ENCODE results near the gene PDIA5.
"Not testable (repeated sequence)": the region's sequence is repeated elsewhere in the genome, so short reads cannot be mapped to it uniquely, and the experiment has no call there.

Gene PDIA5

GRCh38 chr3:123151853-123152420 lies 85.1 kb downstream of the PDIA5 start:
- DNase-seq = not testable (repeated sequence)

DNA sequence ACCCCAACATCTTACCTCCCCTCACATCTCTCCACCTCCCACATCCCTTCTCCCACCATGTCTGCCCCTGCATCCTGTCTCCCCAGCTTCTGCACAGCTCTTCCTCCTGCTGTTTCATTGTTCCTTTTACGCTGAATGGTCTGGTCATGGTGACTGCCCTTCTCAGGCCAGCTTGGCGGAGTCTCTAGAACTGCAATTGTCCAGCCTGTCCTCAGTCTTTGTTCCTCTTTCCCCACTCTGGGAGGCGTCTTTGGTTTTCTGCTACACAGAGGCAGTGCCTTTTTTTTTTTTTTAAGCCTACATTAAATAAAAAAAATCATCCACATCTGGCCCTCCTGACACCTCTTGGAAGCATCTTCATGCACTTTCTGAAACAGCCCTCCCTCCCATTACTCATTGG lies 85.9 kb downstream of the PDIA5 start:
- DNase-seq = no peak

DNA sequence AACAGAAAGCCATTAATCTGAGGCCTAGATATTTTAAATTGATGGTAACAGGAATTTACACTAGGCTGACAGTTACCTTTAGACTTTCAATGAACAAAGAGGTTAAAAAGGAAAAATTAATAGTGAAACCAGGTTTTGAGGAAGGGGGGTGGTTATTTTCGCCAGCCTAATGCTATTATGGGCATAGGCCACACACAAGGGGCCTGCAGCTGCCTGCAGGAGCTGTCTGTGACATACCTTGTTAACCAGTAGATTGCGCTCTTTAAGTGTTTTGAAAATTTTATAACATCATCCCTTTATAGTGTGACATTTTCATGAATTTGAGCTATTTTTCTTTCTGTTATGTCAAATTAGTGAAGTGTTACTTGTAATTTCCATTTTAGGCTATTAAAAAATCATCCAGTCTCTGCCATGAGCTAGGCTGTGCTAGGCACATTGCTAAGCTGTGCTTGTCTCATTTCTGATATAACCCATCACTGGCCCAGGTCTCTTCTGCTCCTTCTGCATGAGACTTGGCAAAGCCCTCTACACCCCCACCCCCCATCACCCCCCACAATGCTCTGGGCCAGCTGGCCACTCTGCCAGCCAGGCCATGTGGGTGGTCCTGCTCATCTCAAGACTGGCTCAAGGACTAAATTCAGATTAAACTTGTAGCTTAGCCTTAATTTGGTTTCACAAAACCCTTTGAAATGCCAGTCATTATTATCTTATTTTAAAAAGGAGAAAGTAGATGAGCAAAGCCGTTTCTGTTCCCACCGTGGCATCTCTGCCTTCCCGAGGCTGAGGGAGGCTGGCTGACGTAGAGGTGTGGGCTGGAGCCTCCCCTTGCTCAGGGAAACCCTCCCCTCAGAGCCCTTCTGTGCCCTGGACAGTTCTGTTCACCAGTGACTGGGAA lies 86.5 kb downstream of the PDIA5 start:
- no peak for DNase-seq

GRCh38 chr3:123154020-123154985 lies 87.5 kb downstream of the PDIA5 start:
- no peak for DNase-seq

DNA sequence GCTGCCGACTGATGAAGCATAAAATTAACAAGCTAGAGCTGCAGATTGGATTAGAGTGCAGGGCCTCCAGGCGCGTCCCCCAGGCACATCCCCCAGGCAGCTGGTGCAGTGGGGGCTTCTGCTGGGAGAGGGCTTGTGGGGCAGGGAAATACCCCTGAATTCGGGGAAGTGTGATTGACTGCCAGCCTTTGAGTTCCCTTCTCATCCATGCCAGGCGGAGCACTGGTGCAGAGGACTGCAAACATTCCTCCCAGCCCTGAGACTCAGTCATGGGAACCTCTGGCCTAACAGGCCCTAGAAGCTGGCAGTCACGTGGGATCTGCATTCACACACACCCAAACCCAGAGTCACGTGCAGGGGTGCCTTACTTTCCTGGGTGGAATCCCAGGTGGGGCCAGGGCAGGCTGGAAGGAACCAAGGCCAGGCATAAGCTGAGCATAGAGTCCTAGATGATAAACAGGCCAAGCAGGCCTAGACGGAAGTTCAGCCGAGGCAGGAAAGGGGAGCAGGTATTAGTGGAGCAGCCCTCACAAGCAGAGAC lies 88.7 kb downstream of the PDIA5 start:
- no peak for DNase-seq

- no peak for DNase-seq
Measured at GRCh38 chr3:123156276-123156995, 89.6 kb downstream of the PDIA5 start.

GRCh38 chr3:123157209-123157597 lies 90.4 kb downstream of the PDIA5 start:
- no peak for DNase-seq

DNA sequence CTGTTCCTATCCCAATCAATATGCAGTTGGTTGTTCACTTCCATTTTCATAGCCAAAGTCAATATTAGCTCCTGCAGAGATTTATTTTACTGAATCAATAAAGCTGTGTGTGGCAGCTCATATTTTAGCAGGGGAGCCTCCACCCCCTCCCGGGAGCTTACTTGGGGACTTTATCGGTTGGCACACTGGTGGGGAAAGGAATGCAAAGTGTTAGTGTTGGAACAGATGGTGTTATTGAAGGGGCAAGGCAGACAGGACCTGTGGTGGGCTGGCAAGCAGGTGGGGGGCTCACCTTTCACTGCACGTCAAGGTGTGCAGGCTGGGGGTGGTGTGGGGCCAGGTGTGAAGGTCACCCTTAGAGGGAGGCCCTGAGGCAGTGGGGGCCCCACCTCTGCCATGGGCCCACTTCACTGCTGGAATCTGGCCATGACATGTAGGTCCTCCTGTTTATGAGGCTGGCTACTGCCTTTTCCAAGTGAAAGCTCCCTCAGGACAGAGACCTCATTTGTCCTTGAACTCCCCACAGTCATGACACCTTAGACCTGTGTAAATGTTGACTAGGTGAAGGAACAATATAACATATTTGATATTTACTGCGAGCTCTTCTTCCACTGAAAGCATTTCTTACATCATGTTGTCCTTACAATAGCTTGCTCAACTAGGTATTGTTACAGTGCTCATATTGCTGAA lies 90.9 kb downstream of the PDIA5 start:
- no peak for DNase-seq

GRCh38 chr3:123158330-123158729 lies 91.5 kb downstream of the PDIA5 start:
- no peak for DNase-seq

DNA sequence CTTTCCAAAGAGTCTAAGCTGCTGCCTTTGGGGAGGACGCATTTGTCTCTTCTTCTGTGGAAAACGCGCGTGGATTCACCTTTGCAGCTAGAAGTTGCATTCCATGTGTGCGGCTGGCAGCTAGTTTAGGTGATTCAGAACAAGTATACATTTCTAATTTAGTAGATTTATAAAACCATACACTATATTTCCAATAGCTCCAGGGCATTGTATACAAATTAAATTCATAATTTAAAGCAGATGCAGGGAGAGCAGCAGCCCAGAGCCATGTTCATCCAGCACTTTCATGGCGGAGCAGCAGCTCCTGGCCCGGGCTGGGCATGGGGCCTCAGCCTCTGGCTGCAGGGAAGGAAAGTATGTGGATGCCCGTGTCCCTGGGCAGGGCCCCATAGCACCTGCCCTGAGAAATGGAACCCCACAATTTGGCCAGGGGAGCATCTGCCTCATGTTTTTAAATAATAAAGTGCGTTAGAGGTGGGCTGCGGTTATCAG lies 92.1 kb downstream of the PDIA5 start:
- DNase-seq = no peak

DNA sequence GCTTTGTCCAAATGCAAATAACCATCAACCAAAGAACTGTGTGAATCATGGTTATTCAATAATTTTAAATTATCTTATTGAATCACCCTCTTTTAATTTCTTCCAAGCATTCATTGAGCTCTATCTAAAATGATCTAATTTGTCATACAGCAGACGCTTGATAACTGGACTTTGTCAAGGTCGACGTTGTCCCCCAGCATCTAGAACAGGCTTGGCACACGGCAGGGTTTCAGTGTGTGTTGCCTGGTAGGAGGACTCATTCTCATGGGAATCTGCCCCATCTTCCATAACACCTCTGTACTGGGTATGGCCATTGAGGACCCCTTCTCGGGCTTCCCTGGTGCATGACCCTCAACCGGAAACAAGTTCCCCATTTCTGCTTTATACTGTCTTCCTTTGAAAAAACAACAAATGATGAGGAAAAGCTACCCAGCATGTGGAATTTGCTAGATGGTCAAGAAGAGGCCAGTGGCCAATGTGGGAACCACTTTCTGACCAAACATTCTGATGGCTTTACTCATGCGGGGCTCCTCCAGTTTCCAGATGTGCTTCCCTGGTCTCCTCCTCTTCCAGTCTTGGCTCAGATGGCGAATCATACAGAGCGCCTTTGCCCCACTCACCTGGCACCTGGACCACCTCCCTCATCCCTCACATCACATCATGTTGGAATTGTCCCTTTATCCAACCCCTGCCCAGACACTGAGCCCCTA lies 93.3 kb downstream of the PDIA5 start:
- DNase-seq = no peak

- no peak for DNase-seq
Measured at GRCh38 chr3:123161167-123161566, 94.3 kb downstream of the PDIA5 start.

DNA sequence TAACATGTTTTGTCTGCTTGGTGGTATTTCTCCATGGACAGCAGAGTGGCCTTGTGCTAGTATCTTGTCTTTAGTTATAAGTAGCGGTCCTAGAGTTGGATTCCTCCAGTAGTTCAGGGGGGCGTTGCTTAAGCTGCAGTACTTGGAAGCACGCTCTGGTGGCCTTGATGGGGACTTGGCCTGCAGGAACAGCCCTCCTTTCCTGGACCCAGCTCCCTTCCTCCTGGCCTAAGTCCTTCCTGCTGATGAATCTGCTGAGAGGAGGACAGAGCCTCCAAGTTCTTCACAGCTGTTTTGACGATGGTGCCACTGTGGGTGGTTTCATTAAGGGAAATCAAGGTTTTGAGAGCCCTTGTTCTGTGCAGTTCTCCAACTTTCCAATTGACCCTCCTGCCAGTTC lies 96.3 kb downstream of the PDIA5 start:
- no peak for DNase-seq

DNA sequence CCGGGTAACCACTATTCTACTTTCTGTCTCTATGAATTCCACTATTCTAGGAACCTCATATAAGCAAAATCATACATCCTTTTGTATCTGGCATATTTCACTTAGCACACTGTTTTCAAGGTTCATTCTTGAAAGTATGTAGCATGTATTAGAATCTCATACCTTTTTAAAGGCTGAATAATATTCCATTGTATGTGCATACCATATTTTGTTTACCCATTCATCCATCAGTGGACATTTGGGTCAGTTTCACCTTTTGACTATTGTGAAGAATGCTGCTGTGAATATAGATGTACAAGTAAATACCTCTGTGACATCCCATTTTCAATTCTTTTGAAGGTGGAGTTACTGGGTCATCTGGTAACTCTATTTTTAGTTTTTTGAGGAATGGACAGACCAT lies 98.3 kb downstream of the PDIA5 start:
- DNase-seq = no peak

DNA sequence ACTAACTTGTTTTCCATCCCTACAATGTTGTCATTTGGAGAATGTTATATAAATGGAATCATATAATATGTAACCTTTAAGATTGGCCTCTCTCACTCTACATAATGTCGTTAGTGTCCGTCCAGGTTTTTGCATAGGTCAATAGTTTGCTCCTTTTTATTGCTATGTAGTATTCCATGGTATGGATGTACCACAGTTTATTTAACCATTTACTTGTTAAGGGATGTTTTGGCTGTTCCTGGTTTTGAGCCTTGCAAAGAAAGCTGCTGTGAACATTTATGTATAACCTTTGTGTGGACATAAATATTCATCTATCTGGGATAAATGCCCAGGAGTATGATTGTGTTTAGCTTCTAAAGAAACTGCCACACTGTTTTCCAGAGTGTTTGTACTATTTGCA lies 100.9 kb downstream of the PDIA5 start:
- no peak for DNase-seq

GRCh38 chr3:123168122-123168521 lies 101.3 kb downstream of the PDIA5 start:
- DNase-seq = no peak

GRCh38 chr3:123168605-123169004 lies 101.8 kb downstream of the PDIA5 start:
- no peak for DNase-seq

DNA sequence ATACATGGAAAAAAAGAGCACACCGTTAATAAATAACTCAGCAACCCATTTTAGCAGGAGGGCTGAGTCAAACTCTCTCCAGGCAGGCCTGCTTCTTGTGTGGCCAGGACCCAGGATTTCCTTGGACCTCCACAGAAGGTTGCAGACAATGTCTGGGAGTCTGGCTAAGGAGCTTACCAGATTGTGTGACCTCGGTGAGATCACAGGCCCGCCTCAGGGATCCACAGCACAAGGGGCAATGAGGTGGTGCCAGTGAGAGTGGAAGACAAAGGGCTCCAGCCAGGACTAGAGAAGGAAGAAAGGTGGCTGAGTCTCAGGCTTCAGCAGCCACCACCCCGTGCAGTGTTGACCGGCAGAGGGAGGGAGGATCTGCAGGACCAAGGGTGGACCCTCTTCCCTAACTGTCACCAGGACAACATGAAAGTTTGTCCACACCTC lies 102.7 kb downstream of the PDIA5 start:
- DNase-seq = no peak

DNA sequence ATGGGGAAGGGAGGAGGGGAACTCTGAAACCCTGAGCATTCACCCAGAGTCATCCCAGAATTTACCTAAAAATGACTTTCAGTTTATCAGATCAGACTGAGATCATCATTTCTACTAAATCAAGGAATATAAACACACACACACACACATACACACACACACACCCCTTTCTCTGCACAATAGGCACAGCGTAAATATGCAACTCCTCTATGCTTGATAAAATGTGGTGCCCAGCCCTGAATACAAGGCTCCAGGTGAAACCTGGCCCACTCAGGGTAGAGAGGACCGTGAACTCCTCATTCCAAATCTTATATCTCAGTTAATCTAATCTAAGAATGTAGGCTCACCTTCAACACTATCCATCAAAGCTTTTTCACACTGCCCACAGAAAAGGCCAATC lies 103.1 kb downstream of the PDIA5 start:
- no peak for DNase-seq

- DNase-seq = no peak
Measured at GRCh38 chr3:123180791-123181190, 114.0 kb downstream of the PDIA5 start.

DNA sequence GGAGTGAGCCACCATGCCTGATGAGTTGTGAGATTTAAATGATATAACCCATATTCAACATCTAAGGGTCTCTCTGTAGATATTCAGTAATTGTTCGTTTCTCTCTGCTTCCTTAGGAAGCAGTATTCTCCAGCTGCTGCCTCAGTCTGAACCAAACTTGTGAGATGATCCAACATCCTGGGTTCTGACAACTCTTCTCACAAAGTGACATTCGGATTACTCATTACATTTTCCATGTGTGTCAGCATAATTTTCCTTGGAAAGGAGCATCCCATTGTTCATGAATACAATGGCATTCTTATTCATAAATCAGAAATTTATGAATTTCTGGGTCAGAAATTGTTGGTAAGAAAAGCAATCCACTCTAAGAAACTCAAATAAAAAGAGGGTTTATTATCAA lies 119.9 kb downstream of the PDIA5 start:
- no peak for DNase-seq

Data from NCI-H1105 treated with DMSO at 0.1 percent for 48 hours (cell line).